ENCODE results near the gene RIPK1. TPM values are rescaled to one million over a fixed set of nuclear protein-coding genes. Genes with fewer than 3 reads are reported as not detected.

Gene RIPK1
- total RNA-seq, 4 donors from 2014 or later: 12.1 to 46.0 (median 34.6) TPM

- no peak for DNase-seq
- Histone ChIP-seq H3K9me3 (no peaks in the 10 kb centered on the region), H3K27ac (no peak overlapping the region), H3K36me3 (peaks cover 0 to 11% (median 4%) of the 10 kb centered on the region in 4 donors), H3K4me3 (no peak overlapping the region), H3K4me1 (peaks cover 4 to 15% (median 9%) of the 10 kb centered on the region in 4 donors), H3K27me3 (no peaks in the 10 kb centered on the region)
- TF ChIP-seq EP300 (IDR thresholded peaks at IDR 0.05; ENCODE audit: low read depth) (no peak), POLR2AphosphoS5 (IDR thresholded peaks at IDR 0.05) (no peak), CTCF (IDR thresholded peaks at IDR 0.05) (no peak), POLR2A (IDR thresholded peaks at IDR 0.05) (no peak)
- 91 to 100% methylated on average over 2 to 6 of the region's 6 CpGs for WGBS, 2 donors (ENCODE audit: low coverage in 1 of 2)
- intact Hi-C loops (cut with DNase I; ENCODE audit: low total_unique reads) (no loop called here), in situ Hi-C loops (cut with MboI; ENCODE audit: low pct_ligation_motif_present in 1 of 4, low pct_unique_long_range_greater_than_20kb in 1 of 4, low sequenced_read_pairs in 3 of 4) (loop anchor here in 1 of 4 donors (25.0 kb wide), 1 partner anchor 594 kb away; no protein-coding TSS in a partner anchor)
These were observed 74.9 kb downstream of the RIPK1 start for GRCh38 chr6:3143158-3143557.

GRCh38 chr6:3144571-3144970 is 76.3 kb downstream of the RIPK1 start:
- intact Hi-C loops (cut with DNase I; ENCODE audit: low total_unique reads) (no loop called here), in situ Hi-C loops (cut with MboI; ENCODE audit: low pct_ligation_motif_present in 1 of 4, low pct_unique_long_range_greater_than_20kb in 1 of 4, low sequenced_read_pairs in 3 of 4) (loop anchor here in 1 of 4 donors (25.0 kb wide), 1 partner anchor 593 kb away; no protein-coding TSS in a partner anchor)
- H3K27me3 ChIP-seq: no peaks in the 10 kb centered on the region
- no peak for TF ChIP-seq CTCF (IDR thresholded peaks at IDR 0.05)
- no peak for TF ChIP-seq POLR2A (IDR thresholded peaks at IDR 0.05)
- TF ChIP-seq POLR2AphosphoS5 (IDR thresholded peaks at IDR 0.05): no peak
- no peak for TF ChIP-seq EP300 (IDR thresholded peaks at IDR 0.05; ENCODE audit: low read depth)
- H3K4me1 ChIP-seq: peaks cover 0 to 5% (median 3%) of the 10 kb centered on the region in 4 donors
- no peak for DNase-seq
- H3K9me3 ChIP-seq: no peaks in the 10 kb centered on the region
- WGBS, 2 donors (ENCODE audit: low coverage in 1 of 2): 82 to 100% methylated on average over 2 to 8 of the region's 8 CpGs
- H3K36me3 ChIP-seq: peaks cover 0 to 11% (median 4%) of the 10 kb centered on the region in 4 donors
- no peak overlapping the region for H3K4me3 ChIP-seq
- H3K27ac ChIP-seq: no peak overlapping the region

GRCh38 chr6:3147914-3148757 is 79.8 kb downstream of the RIPK1 start:
- Histone ChIP-seq H3K4me3 (no peak overlapping the region), H3K4me1 (no peaks in the 10 kb centered on the region), H3K27me3 (no peaks in the 10 kb centered on the region), H3K9me3 (no peaks in the 10 kb centered on the region), H3K27ac (no peak overlapping the region), H3K36me3 (no peaks in the 10 kb centered on the region)
- 93 to 94% methylated on average over 3 to 6 of the region's 6 CpGs for WGBS, 2 donors (ENCODE audit: low coverage in 1 of 2)
- intact Hi-C loops (cut with DNase I; ENCODE audit: low total_unique reads): no loop called here
- in situ Hi-C loops (cut with MboI; ENCODE audit: low pct_ligation_motif_present in 1 of 4, low pct_unique_long_range_greater_than_20kb in 1 of 4, low sequenced_read_pairs in 3 of 4): loop anchor here in 1 of 4 donors (25.0 kb wide), 1 partner anchor 589 kb away; no protein-coding TSS in a partner anchor
- DNase-seq: no peak
- TF ChIP-seq CTCF (IDR thresholded peaks at IDR 0.05): no peak
- TF ChIP-seq POLR2AphosphoS5 (IDR thresholded peaks at IDR 0.05): no peak
- TF ChIP-seq POLR2A (IDR thresholded peaks at IDR 0.05): no peak
- TF ChIP-seq EP300 (IDR thresholded peaks at IDR 0.05; ENCODE audit: low read depth): no peak

- Histone ChIP-seq H3K9me3 (no peaks in the 10 kb centered on the region), H3K4me3 (no peak overlapping the region), H3K36me3 (no peaks in the 10 kb centered on the region), H3K27ac (no peak overlapping the region), H3K4me1 (peaks cover 0 to 9% (median 7%) of the 10 kb centered on the region in 4 donors), H3K27me3 (no peaks in the 10 kb centered on the region)
- intact Hi-C loops (cut with DNase I; ENCODE audit: low total_unique reads): no loop called here
- 75 to 76% methylated on average over 3 to 5 of the region's 5 CpGs for WGBS, 2 donors (ENCODE audit: low coverage in 1 of 2)
- no peak for DNase-seq
- TF ChIP-seq POLR2A (IDR thresholded peaks at IDR 0.05): no peak
- no peak for TF ChIP-seq POLR2AphosphoS5 (IDR thresholded peaks at IDR 0.05)
- TF ChIP-seq EP300 (IDR thresholded peaks at IDR 0.05; ENCODE audit: low read depth): no peak
- no peak for TF ChIP-seq CTCF (IDR thresholded peaks at IDR 0.05)
- in situ Hi-C loops (cut with MboI; ENCODE audit: low pct_ligation_motif_present in 1 of 4, low pct_unique_long_range_greater_than_20kb in 1 of 4, low sequenced_read_pairs in 3 of 4): no loop called here
These were observed 83.4 kb downstream of the RIPK1 start for GRCh38 chr6:3151691-3152090.
